ENCODE measurements around the gene KRTAP2-2. TPM values are rescaled to one million over a fixed set of nuclear protein-coding genes. Genes with fewer than 3 reads are reported as not detected.

KRTAP2-2 gene
- total and polyA plus RNA-seq, 8 donors: not detected

Other genes with a start within 250 kb of the KRTAP2-2 start
Only the 30 nearest of the 37 such genes appear.
- under 1 TPM in 1 of 6 donors, not detected in 5; 0.63 TPM for gene KRT20, start 170.0 kb downstream of the KRTAP2-2 start, total RNA-seq
- gene KRT20, start 170.0 kb downstream of the KRTAP2-2 start, polyA plus RNA-seq: under 1 TPM in 1 of 2 donors, not detected in 1; 0.46 TPM
- gene KRT23, start 117.6 kb downstream of the KRTAP2-2 start, total RNA-seq: 10 to 100 TPM in 2 of 6 donors, 1 to 10 TPM in 1, under 1 TPM in 3; 0.78 to 17.7 (median 1.1) TPM
- gene KRT23, start 117.6 kb downstream of the KRTAP2-2 start, polyA plus RNA-seq: 1 to 10 TPM in 1 of 2 donors, under 1 TPM in 1; 0.59 to 7.6 TPM
- not detected for gene KRT39, start 88.3 kb downstream of the KRTAP2-2 start, total RNA-seq
- not detected for gene KRT39, start 88.3 kb downstream of the KRTAP2-2 start, polyA plus RNA-seq
- gene KRT40, start 70.9 kb downstream of the KRTAP2-2 start, total RNA-seq: under 1 TPM in 3 of 6 donors, not detected in 3; 0.09 to 0.24 (median 0.20) TPM
- 1 to 10 TPM in 1 of 2 donors, under 1 TPM in 1; 0.61 to 1.0 TPM for gene KRT40, start 70.9 kb downstream of the KRTAP2-2 start, polyA plus RNA-seq
- not detected for gene KRTAP3-3, start 61.1 kb downstream of the KRTAP2-2 start, total RNA-seq
- gene KRTAP3-3, start 61.1 kb downstream of the KRTAP2-2 start, polyA plus RNA-seq: under 1 TPM in 1 of 2 donors, not detected in 1; 0.30 TPM
- gene KRTAP3-2, start 55.3 kb downstream of the KRTAP2-2 start, total RNA-seq: not detected
- not detected for gene KRTAP3-2, start 55.3 kb downstream of the KRTAP2-2 start, polyA plus RNA-seq
- not detected for gene KRTAP3-1, start 46.1 kb downstream of the KRTAP2-2 start, total RNA-seq
- under 1 TPM in 1 of 2 donors, not detected in 1; 0.19 TPM for gene KRTAP3-1, start 46.1 kb downstream of the KRTAP2-2 start, polyA plus RNA-seq
- gene KRTAP1-5, start 28.0 kb downstream of the KRTAP2-2 start, total RNA-seq: not detected
- not detected for gene KRTAP1-5, start 28.0 kb downstream of the KRTAP2-2 start, polyA plus RNA-seq
- gene KRTAP1-4, start 25.0 kb downstream of the KRTAP2-2 start, total RNA-seq: not detected
- not detected for gene KRTAP1-4, start 25.0 kb downstream of the KRTAP2-2 start, polyA plus RNA-seq
- not detected for gene KRTAP1-3, start 20.4 kb downstream of the KRTAP2-2 start, total RNA-seq
- gene KRTAP1-3, start 20.4 kb downstream of the KRTAP2-2 start, polyA plus RNA-seq: not detected
- under 1 TPM in 3 of 6 donors, not detected in 3; 0.16 to 0.46 (median 0.31) TPM for gene KRTAP1-1, start 13.8 kb downstream of the KRTAP2-2 start, total RNA-seq
- under 1 TPM in 1 of 2 donors, not detected in 1; 0.68 TPM for gene KRTAP1-1, start 13.8 kb downstream of the KRTAP2-2 start, polyA plus RNA-seq
- not detected for gene KRTAP2-1, start 7.9 kb downstream of the KRTAP2-2 start, total RNA-seq
- gene KRTAP2-1, start 7.9 kb downstream of the KRTAP2-2 start, polyA plus RNA-seq: not detected
- not detected for gene KRTAP2-3, start 4.9 kb upstream of the KRTAP2-2 start, total RNA-seq
- gene KRTAP2-3, start 4.9 kb upstream of the KRTAP2-2 start, polyA plus RNA-seq: not detected
- not detected for gene KRTAP2-4, start 10.6 kb upstream of the KRTAP2-2 start, total RNA-seq
- gene KRTAP2-4, start 10.6 kb upstream of the KRTAP2-2 start, polyA plus RNA-seq: not detected
- not detected for gene KRTAP4-7, start 28.9 kb upstream of the KRTAP2-2 start, total RNA-seq
- not detected for gene KRTAP4-7, start 28.9 kb upstream of the KRTAP2-2 start, polyA plus RNA-seq
- not detected for gene KRTAP4-8, start 42.9 kb upstream of the KRTAP2-2 start, total RNA-seq
- gene KRTAP4-8, start 42.9 kb upstream of the KRTAP2-2 start, polyA plus RNA-seq: not detected
- gene KRTAP4-16, start 47.0 kb upstream of the KRTAP2-2 start, total RNA-seq: not detected
- not detected for gene KRTAP4-16, start 47.0 kb upstream of the KRTAP2-2 start, polyA plus RNA-seq
- not detected for gene KRTAP4-9, start 50.2 kb upstream of the KRTAP2-2 start, total RNA-seq
- not detected for gene KRTAP4-9, start 50.2 kb upstream of the KRTAP2-2 start, polyA plus RNA-seq
- not detected for gene KRTAP4-11, start 63.1 kb upstream of the KRTAP2-2 start, total RNA-seq
- not detected for gene KRTAP4-11, start 63.1 kb upstream of the KRTAP2-2 start, polyA plus RNA-seq
- not detected for gene KRTAP4-12, start 69.0 kb upstream of the KRTAP2-2 start, total RNA-seq
- not detected for gene KRTAP4-12, start 69.0 kb upstream of the KRTAP2-2 start, polyA plus RNA-seq
- gene KRTAP4-6, start 85.3 kb upstream of the KRTAP2-2 start, total RNA-seq: not detected
- gene KRTAP4-6, start 85.3 kb upstream of the KRTAP2-2 start, polyA plus RNA-seq: not detected
- not detected for gene KRTAP4-5, start 94.6 kb upstream of the KRTAP2-2 start, total RNA-seq
- not detected for gene KRTAP4-5, start 94.6 kb upstream of the KRTAP2-2 start, polyA plus RNA-seq
- not detected for gene KRTAP4-4, start 105.5 kb upstream of the KRTAP2-2 start, total RNA-seq
- gene KRTAP4-4, start 105.5 kb upstream of the KRTAP2-2 start, polyA plus RNA-seq: not detected
- not detected for gene KRTAP4-3, start 113.0 kb upstream of the KRTAP2-2 start, total RNA-seq
- gene KRTAP4-3, start 113.0 kb upstream of the KRTAP2-2 start, polyA plus RNA-seq: not detected
- not detected for gene KRTAP4-2, start 123.0 kb upstream of the KRTAP2-2 start, total RNA-seq
- not detected for gene KRTAP4-2, start 123.0 kb upstream of the KRTAP2-2 start, polyA plus RNA-seq
- not detected for gene KRTAP4-1, start 129.7 kb upstream of the KRTAP2-2 start, total RNA-seq
- not detected for gene KRTAP4-1, start 129.7 kb upstream of the KRTAP2-2 start, polyA plus RNA-seq
- gene KRTAP9-1, start 134.7 kb upstream of the KRTAP2-2 start, total RNA-seq: not detected
- not detected for gene KRTAP9-1, start 134.7 kb upstream of the KRTAP2-2 start, polyA plus RNA-seq
- gene KRTAP9-2, start 171.4 kb upstream of the KRTAP2-2 start, total RNA-seq: not detected
- not detected for gene KRTAP9-2, start 171.4 kb upstream of the KRTAP2-2 start, polyA plus RNA-seq
- gene KRTAP9-3, start 177.2 kb upstream of the KRTAP2-2 start, total RNA-seq: not detected
- gene KRTAP9-3, start 177.2 kb upstream of the KRTAP2-2 start, polyA plus RNA-seq: not detected
- not detected for gene KRTAP9-8, start 182.8 kb upstream of the KRTAP2-2 start, total RNA-seq
- gene KRTAP9-8, start 182.8 kb upstream of the KRTAP2-2 start, polyA plus RNA-seq: not detected